Activated naive CD4-positive, alpha-beta T cell treated with anti-CD3 and anti-CD28 coated beads, Interleukin-2, amount 50 U/mL, for 24 hours (primary cell): ENCODE measurements around the gene YPEL2.

ENCODE experiments used
- H3K27ac Mint-ChIP-seq: one replicate; pipeline ENCODE4 v1.8.0; 2021; ENCODE audit warnings: mild to moderate bottlenecking, mixed read lengths
- H3K27me3 Mint-ChIP-seq: one replicate; pipeline ENCODE4 v1.8.0; 2021; ENCODE audit warnings: mixed read lengths
- H3K36me3 Mint-ChIP-seq: one replicate; pipeline ENCODE4 v1.8.0; 2021; ENCODE audit warnings: mixed read lengths
- H3K4me1 Mint-ChIP-seq: one replicate; pipeline ENCODE4 v1.8.0; 2021; ENCODE audit warnings: mixed read lengths
- H3K4me3 Mint-ChIP-seq: one replicate; pipeline ENCODE4 v1.8.0; 2021; ENCODE audit warnings: mild to moderate bottlenecking, mixed read lengths
- H3K9me3 Mint-ChIP-seq: one replicate; pipeline ENCODE4 v1.8.0; 2021; ENCODE audit warnings: mixed read lengths

The YPEL2 gene

DNA sequence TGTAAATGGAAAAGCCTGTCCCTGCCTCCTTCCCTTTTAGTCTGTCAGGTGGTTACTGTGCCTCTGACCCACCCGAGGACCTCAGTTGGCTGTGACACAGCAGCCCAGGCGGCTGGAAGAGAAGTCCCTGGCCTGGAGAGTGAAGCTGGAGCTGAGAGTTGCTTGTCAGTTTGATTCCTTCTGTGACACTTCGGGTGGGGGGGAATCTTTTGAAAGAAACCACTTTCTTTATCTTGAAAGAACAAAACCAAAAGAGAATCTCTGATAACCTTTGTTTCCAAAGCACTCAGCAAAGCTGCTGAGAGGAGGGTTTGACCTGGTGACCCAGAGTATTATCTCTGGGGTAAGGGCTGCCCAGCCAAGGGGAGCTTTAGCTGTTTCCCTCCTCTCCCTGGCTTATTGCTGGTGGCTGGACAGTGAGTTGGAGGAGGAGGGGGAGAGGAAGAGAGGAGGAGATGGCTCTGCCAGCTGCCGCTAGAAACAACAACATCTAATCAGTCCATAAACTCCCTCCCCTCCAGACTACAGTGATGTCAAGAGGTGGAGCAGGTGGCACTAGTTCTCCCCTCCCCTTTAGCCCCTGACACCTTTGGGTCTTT is 34.0 kb downstream of the YPEL2 start:
- H3K4me3 Mint-ChIP-seq: peak overlapping the region; percentile 59

GRCh38 chr17:59366040-59366757 is 34.7 kb downstream of the YPEL2 start:
- Mint-ChIP-seq H3K27ac (peak overlapping the region; percentile 87), H3K4me3 (no peak overlapping the region), H3K4me1 (peaks cover 82% of the 10 kb centered on the region), H3K9me3 (peaks cover 6% of the 10 kb centered on the region), H3K27me3 (no peaks in the 10 kb centered on the region), H3K36me3 (peaks cover 3% of the 10 kb centered on the region)

More for the DNA sequence above, 34.0 kb downstream of the YPEL2 start:
- Mint-ChIP-seq H3K27ac (peak overlapping the region; percentile 86), H3K36me3 (peaks cover 5% of the 10 kb centered on the region), H3K9me3 (peaks cover 7% of the 10 kb centered on the region), H3K27me3 (no peaks in the 10 kb centered on the region), H3K4me1 (peaks cover 82% of the 10 kb centered on the region)

DNA sequence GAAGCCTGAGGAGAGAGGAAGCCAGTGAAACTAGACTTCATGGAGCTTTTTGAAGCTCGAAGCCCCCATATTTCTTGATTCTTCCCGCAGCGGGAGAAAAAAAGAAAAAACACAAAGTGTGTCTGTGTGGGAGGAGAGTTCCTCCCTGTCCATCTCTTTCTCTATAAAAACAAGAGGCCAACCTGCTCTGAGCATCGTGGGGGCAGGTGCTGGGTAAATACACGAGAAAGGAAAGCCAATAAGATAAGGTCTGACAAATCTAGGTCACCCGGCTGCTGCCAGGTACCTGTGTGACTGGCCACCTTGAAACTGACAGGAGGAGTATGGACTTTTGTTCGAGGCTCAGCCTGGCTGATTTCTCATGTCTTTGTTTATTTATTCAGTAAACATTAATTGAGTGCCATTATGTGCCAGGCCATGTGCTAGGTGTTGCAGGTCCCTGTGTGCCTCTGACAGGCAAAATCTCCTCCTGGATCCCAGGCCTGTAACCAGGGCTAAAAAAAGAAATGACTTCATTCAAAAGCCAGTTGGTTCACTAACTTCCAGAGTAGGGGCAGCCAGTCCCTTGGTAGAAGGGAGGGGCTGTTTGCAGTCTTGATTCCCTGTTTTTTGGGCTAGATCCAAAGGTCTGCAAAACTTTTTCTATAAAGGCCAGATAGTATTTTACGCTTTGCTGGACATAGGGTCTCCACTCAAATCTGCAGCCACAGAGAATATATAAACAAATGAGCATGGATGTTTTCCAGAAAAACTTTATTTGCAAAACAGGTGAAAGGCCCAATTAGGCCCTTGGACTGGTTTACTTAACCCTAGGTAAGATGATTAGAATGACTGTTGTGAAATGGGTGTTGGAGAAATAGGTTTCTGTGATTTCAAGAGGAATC is 35.6 kb downstream of the YPEL2 start:
- Mint-ChIP-seq H3K36me3 (no peaks in the 10 kb centered on the region), H3K4me3 (peak overlapping the region; percentile 36), H3K9me3 (no peaks in the 10 kb centered on the region), H3K27me3 (no peaks in the 10 kb centered on the region), H3K27ac (peak overlapping the region; percentile 87), H3K4me1 (peaks cover 82% of the 10 kb centered on the region)

DNA sequence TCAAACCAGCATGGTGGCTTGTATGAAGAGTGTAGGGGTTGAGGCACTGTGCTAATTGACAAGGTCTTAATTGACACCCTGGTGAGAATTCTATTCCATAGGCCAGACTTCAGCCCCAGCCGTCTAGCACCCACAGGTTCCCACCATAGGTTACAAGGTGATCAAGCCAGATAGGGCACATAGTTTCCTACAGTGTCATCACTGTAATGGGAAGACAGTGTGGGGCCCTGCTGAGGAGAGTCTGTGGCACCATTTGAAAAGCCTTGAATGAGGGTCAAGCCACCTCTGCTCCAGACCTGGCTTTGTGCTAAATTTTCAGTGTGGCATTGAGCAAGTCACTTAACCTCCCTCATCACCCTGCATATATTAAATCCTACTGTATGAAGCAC is 36.2 kb downstream of the YPEL2 start:
- no peaks in the 10 kb centered on the region for H3K27me3 Mint-ChIP-seq
- H3K36me3 Mint-ChIP-seq: no peaks in the 10 kb centered on the region
- no peaks in the 10 kb centered on the region for H3K9me3 Mint-ChIP-seq
- H3K4me3 Mint-ChIP-seq: peak overlapping the region; percentile 36
- H3K4me1 Mint-ChIP-seq: peaks cover 82% of the 10 kb centered on the region
- H3K27ac Mint-ChIP-seq: peak overlapping the region; percentile 30

DNA sequence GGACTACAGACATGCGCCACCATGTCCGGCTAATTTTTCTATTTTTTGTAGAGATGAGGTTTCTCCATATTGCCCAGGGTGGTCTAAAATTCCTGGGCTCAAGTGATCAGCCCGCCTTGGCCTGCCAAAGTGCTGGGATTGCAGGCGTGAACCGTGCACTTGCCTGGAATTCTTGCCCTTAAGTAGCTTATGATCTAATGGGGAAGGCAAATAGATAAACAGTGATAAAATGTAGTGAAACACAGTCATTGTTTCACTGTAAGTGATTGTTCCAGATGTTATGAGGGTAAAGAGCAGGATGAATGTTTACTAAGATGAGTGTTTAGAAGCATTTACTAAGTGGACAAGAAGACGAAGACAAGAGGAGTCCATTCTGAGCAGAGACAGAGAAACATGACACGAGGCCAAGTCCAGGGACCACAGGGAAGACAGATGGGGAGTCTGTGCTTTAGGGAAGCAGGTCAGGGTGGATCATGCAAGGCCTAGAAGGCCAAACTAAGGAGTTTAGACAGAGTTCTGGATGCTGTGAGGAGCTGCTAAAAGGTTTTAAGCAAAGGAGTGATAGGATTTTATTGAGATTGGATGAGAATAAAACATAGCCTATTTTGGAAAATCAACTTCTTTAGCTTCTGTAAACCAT is 36.9 kb downstream of the YPEL2 start:
- H3K4me1 Mint-ChIP-seq: peaks cover 86% of the 10 kb centered on the region
- H3K27me3 Mint-ChIP-seq: no peaks in the 10 kb centered on the region
- no peak overlapping the region for H3K4me3 Mint-ChIP-seq
- H3K27ac Mint-ChIP-seq: peak overlapping the region; percentile 0
- no peaks in the 10 kb centered on the region for H3K36me3 Mint-ChIP-seq
- H3K9me3 Mint-ChIP-seq: no peaks in the 10 kb centered on the region

DNA sequence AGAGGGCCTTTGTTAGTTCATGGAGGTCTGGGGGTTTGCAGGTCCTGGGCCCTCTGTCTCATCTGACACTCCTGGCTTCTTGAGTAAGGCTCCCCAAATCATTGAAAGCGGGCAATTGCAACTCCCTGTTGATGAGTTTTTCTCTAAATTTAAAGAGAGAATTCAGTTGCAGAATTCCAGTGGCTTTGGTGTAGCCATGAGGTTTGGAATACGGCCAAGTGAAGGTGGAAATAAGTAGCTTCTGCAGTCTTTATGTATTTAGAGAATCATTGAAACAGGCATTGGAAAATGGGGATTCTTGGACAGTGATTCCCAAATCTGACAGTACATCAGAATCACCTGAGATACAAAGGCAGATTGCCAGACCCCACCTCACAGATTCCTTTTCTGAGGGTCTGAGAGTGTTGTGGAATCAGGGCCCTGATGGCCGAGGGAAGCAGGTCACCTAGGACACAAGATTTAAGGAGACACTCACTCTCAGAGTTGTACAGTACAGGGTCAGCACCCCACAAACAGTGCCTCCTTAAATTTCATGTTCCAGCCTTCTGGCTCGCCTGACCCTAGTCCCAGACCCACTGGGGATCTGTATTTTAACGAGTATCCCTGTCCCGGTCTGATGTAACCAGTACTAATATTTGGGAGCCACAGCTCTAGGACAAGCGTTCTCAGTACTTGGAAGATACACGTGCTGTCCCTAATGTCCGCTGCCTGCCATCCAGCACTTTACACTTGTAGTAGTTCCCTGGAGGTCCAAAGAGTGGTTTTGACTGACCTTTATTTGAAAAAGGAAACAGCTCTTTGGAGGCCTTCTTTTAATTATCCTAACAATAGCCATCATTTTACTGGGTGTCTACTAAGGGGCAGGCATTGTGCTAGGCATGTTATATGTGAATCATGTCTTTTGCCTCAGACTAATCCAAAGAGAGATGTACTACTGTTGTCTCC is 37.8 kb downstream of the YPEL2 start:
- no peaks in the 10 kb centered on the region for H3K27me3 Mint-ChIP-seq
- H3K9me3 Mint-ChIP-seq: no peaks in the 10 kb centered on the region
- peaks cover 86% of the 10 kb centered on the region for H3K4me1 Mint-ChIP-seq
- H3K27ac Mint-ChIP-seq: no peak overlapping the region
- no peaks in the 10 kb centered on the region for H3K36me3 Mint-ChIP-seq
- no peak overlapping the region for H3K4me3 Mint-ChIP-seq

DNA sequence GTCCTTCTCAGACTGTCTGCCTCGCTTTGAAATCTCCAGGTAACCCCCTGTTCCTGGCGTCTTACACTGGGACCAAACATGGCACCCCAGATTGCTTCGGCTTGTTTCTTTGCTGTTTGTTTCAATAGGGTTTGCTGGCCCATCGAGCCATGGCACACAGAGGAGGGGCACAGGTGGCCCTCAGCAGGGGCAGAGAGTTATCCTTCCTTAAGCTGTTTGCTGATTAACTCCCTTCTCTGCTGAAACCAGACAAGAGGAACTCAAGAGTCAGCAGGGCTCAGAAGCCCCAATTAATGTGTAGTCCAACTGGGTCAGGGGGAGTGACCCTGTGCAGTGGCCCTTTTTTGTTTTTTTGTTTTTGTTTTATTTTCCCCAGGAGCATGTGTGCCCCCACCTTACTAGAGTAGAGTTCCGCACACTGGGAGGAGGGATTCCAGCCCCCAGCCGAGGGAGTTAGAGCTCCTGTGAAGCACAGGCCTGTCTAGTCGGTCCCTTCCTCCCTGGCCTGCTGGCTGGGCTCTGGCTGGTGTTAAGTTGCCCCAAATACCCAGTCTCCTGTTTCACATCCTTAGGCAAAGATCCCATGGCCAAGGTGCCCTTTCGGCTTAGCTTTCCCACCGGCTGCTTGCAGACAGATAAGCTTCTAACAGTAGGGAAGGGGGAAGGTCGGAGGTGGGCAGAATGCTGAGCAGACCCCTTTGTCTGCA is 39.3 kb downstream of the YPEL2 start:
- H3K4me1 Mint-ChIP-seq: peaks cover 89% of the 10 kb centered on the region
- H3K4me3 Mint-ChIP-seq: no peak overlapping the region
- H3K36me3 Mint-ChIP-seq: no peaks in the 10 kb centered on the region
- H3K9me3 Mint-ChIP-seq: no peaks in the 10 kb centered on the region
- H3K27ac Mint-ChIP-seq: peak overlapping the region; percentile 65
- H3K27me3 Mint-ChIP-seq: no peaks in the 10 kb centered on the region

GRCh38 chr17:59371416-59372100 is 40.1 kb downstream of the YPEL2 start:
- no peak overlapping the region for H3K4me3 Mint-ChIP-seq
- H3K36me3 Mint-ChIP-seq: no peaks in the 10 kb centered on the region
- H3K27me3 Mint-ChIP-seq: no peaks in the 10 kb centered on the region
- peak overlapping the region; percentile 65 for H3K27ac Mint-ChIP-seq
- H3K4me1 Mint-ChIP-seq: peaks cover 91% of the 10 kb centered on the region
- H3K9me3 Mint-ChIP-seq: no peaks in the 10 kb centered on the region

DNA sequence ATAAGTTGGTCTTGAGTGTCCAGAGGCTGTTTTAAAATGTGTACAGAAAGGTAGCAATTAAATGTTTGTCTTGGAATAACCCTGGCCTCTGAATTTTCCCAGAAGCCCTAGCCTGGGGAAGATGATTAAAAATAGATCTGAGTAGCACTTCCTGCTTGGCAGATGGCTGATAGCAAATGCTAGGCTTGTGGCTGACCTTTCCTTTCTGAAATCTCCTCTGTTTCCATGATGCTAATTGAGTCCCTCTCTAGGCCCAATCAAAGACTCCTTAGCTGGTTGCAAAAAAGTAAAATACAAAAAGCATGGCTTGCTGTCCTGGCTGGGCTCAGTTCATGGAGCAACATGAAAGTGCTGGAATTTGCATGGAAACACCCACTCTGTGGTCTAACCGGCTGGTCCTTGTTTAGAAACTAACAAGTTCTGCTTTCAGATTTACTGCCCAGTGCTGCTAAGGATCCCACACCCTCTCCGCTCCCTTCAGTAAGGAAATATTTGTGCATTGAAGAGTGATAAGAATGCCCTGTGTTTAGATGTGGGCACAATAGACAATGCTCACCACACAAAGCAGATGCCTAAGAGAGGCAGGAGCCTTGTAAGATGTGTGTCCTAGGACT is 40.8 kb downstream of the YPEL2 start:
- peak overlapping the region; percentile 46 for H3K27ac Mint-ChIP-seq
- H3K9me3 Mint-ChIP-seq: no peaks in the 10 kb centered on the region
- H3K36me3 Mint-ChIP-seq: no peaks in the 10 kb centered on the region
- peaks cover 85% of the 10 kb centered on the region for H3K4me1 Mint-ChIP-seq
- H3K27me3 Mint-ChIP-seq: no peaks in the 10 kb centered on the region
- H3K4me3 Mint-ChIP-seq: no peak overlapping the region

- H3K4me1 Mint-ChIP-seq: peaks cover 80% of the 10 kb centered on the region
- peak overlapping the region; percentile 71 for H3K4me3 Mint-ChIP-seq
- no peaks in the 10 kb centered on the region for H3K9me3 Mint-ChIP-seq
- H3K27ac Mint-ChIP-seq: peak overlapping the region; percentile 92
- no peaks in the 10 kb centered on the region for H3K36me3 Mint-ChIP-seq
- H3K27me3 Mint-ChIP-seq: no peaks in the 10 kb centered on the region
Observed at GRCh38 chr17:59373882-59374495, 42.5 kb downstream of the YPEL2 start.

DNA sequence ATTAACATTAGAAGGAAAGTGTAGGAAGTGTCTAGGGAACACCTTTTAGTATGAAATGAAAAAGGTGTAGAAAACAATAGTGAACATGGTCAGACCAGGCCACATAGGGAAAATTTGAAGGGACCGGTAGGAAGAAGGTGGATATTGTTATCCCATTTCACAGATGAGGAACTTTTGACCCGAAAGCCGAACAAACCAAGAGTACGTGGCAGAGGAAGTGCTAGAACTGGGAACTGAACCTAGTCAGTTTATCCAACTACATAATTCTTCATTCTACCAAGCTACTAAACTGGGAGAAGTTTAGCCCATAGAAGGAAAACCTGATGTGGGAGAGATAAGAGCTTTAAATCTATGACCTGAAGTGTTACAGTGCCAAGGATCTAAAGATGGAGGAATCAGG is 43.2 kb downstream of the YPEL2 start:
- Mint-ChIP-seq H3K36me3 (no peaks in the 10 kb centered on the region), H3K27ac (peak overlapping the region; percentile 92), H3K4me3 (peak overlapping the region; percentile 71), H3K9me3 (no peaks in the 10 kb centered on the region), H3K4me1 (peaks cover 77% of the 10 kb centered on the region), H3K27me3 (no peaks in the 10 kb centered on the region)

DNA sequence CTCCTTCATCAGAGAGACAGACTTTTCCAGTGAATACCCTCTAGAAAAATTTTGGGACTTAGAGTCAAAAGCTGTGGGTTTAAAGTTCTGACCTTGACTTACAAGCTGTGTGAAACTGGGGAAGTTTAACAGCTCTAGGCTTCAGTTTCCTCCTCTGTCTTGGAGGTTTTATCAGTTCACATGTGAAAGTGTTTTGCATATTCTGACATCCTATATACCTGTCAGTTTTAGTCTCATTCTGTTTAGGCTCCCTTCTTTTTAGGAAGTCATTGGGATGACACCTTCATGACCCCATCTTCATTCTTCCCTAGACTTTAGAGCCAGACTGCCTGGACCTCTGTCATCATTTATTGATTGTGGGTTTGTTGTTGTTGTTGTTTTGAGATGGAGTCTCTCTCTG is 44.4 kb downstream of the YPEL2 start:
- Mint-ChIP-seq H3K27ac (peak overlapping the region; percentile 11), H3K9me3 (no peaks in the 10 kb centered on the region), H3K27me3 (no peaks in the 10 kb centered on the region)

DNA sequence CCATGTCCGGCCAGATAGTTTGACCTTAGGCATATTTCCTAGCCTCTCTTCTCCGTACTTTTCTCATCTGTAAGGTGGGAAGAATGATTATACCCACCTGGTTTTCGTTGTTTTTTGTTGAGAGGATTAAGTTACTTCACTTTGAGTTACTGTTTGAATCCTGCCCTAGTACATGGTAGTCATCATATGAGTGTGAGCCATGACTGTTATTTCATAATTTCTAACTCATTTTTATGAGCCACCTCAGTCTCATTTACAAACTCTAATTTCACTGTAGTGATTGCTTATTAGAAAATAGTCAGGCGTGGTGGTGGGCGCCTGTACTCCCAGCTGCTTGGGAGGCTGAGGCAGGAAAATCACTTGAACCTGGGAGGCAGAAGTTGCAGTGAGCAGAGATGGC is 45.1 kb downstream of the YPEL2 start:
- Mint-ChIP-seq H3K27ac (peak overlapping the region; percentile 62), H3K4me1 (peaks cover 73% of the 10 kb centered on the region), H3K27me3 (no peaks in the 10 kb centered on the region), H3K4me3 (no peak overlapping the region), H3K36me3 (peaks cover 2% of the 10 kb centered on the region), H3K9me3 (no peaks in the 10 kb centered on the region)

More for the DNA sequence above, 44.4 kb downstream of the YPEL2 start:
- peaks cover 74% of the 10 kb centered on the region for H3K4me1 Mint-ChIP-seq
- peaks cover 2% of the 10 kb centered on the region for H3K36me3 Mint-ChIP-seq
- no peak overlapping the region for H3K4me3 Mint-ChIP-seq
